CD14-positive monocyte (primary cell): ENCODE data around the gene TAF4. TPM values are rescaled to one million over a fixed set of nuclear protein-coding genes. Genes with fewer than 3 reads are reported as not detected.
A peak's percentile ranks its signal among the peaks of the same experiment; 100 is the strongest.

Source experiments
- DNase-seq, 3 donors: peaks; one replicate each; pipeline ENCODE4 v3.0.0-alpha.2; 2011 to 2022
- H2AFZ ChIP-seq: 2 replicates; pipeline ENCODE4 v1.6.0; 2012; ENCODE audit warnings: mild to moderate bottlenecking, low read depth, low read length, inconsistent platforms; ENCODE audit not compliant: insufficient read depth, poor library complexity, severe bottlenecking
- H3K27ac ChIP-seq, 2 donors: 1 replicate in 1 of 2; 2 replicates in 1 of 2; pipeline ENCODE4 v1.5.1; 2012 to 2013; ENCODE audit warnings: low read length in 2 of 2, control low read depth in 1 of 2, inconsistent platforms in 1 of 2, low read depth in 1 of 2, mild to moderate bottlenecking in 1 of 2
- H3K27me3 ChIP-seq, 2 donors: one replicate each; pipeline versions ENCODE4 v1.6.0 to v1.6.1; 2011 to 2013; ENCODE audit warnings: low read length in 2 of 2; ENCODE audit not compliant: control insufficient read depth in 2 of 2, insufficient read depth in 2 of 2
- H3K36me3 ChIP-seq, 2 donors: replicated peaks in 1 of 2; 1 replicate in 1 of 2; 2 replicates in 1 of 2; pipeline versions ENCODE4 v1.5.1 to v1.6.1; 2012 to 2013; ENCODE audit warnings: low read length in 2 of 2, control low read depth in 1 of 2, inconsistent platforms in 1 of 2, mild to moderate bottlenecking in 1 of 2; ENCODE audit not compliant: insufficient read depth in 2 of 2, control insufficient read depth in 1 of 2
- H3K4me1 ChIP-seq, 2 donors: 1 replicate in 1 of 2; 2 replicates in 1 of 2; pipeline versions ENCODE4 v1.5.1 to v1.6.1; 2012 to 2013; ENCODE audit warnings: low read length in 2 of 2, control low read depth in 1 of 2, inconsistent platforms in 1 of 2, mild to moderate bottlenecking in 1 of 2, moderate library complexity in 1 of 2; ENCODE audit not compliant: insufficient read depth in 2 of 2, control insufficient read depth in 1 of 2
- H3K4me2 ChIP-seq: replicated peaks from 2 replicates; pipeline ENCODE3; 2012; ENCODE audit warnings: low read length, moderate library complexity, mild to moderate bottlenecking; ENCODE audit not compliant: poor library complexity, severe bottlenecking; ENCODE audit errors: extremely low read depth
- H3K4me3 ChIP-seq, 3 experiments: fragments of 200-600 bp in 1 of 3; sonication (generic) in 1 of 3; replicated peaks in 1 of 3; 1 replicate in 2 of 3; 2 replicates in 1 of 3; pipeline ENCODE4 v1.5.1; 2011 to 2013; ENCODE audit warnings: low read length in 3 of 3, mild to moderate bottlenecking in 3 of 3, control low read depth in 2 of 3, low read depth in 2 of 3, inconsistent platforms in 1 of 3, moderate library complexity in 1 of 3
- H3K79me2 ChIP-seq: 2 replicates; pipeline ENCODE4 v1.6.0; 2012; ENCODE audit warnings: mild to moderate bottlenecking, control low read depth, inconsistent platforms, low read length, moderate library complexity; ENCODE audit not compliant: insufficient read depth
- H3K9ac ChIP-seq: 2 replicates; pipeline ENCODE4 v1.6.0; 2017; ENCODE audit warnings: low read length, mild to moderate bottlenecking; ENCODE audit not compliant: insufficient read depth, poor library complexity, severe bottlenecking
- H3K9me3 ChIP-seq, 2 donors: replicated peaks in 1 of 2; 1 replicate in 1 of 2; 2 replicates in 1 of 2; pipeline versions ENCODE4 v1.5.1 to v1.6.1; 2012 to 2013; ENCODE audit warnings: low read length in 2 of 2, control low read depth in 1 of 2; ENCODE audit not compliant: control insufficient read depth in 1 of 2, insufficient read depth in 1 of 2
- H4K20me1 ChIP-seq: 2 replicates; pipeline ENCODE4 v1.6.0; 2012; ENCODE audit warnings: mild to moderate bottlenecking, low read length, control low read depth, moderate library complexity; ENCODE audit not compliant: insufficient read depth
- H3K27ac Mint-ChIP-seq, 7 donors: one replicate each; pipeline ENCODE4 v1.8.0; 2020; ENCODE audit warnings: mild to moderate bottlenecking in 7 of 7, mixed read lengths in 7 of 7, moderate library complexity in 6 of 7, inconsistent platforms in 2 of 7
- H3K27me3 Mint-ChIP-seq, 3 donors: one replicate each; pipeline ENCODE4 v1.8.0; 2021 to 2022; ENCODE audit warnings: low read depth in 3 of 3, mild to moderate bottlenecking in 3 of 3, mixed read lengths in 3 of 3, moderate library complexity in 3 of 3, inconsistent platforms in 1 of 3
- H3K36me3 Mint-ChIP-seq, 2 donors: one replicate each; pipeline ENCODE4 v1.8.0; 2020; ENCODE audit warnings: mixed read lengths in 2 of 2, inconsistent platforms in 1 of 2, mild to moderate bottlenecking in 1 of 2
- H3K4me1 Mint-ChIP-seq: one replicate; pipeline ENCODE4 v1.8.0; 2020; ENCODE audit warnings: mild to moderate bottlenecking, mixed read lengths
- H3K4me3 Mint-ChIP-seq, 2 donors: one replicate each; pipeline ENCODE4 v1.8.0; 2020; ENCODE audit warnings: mild to moderate bottlenecking in 2 of 2, mixed read lengths in 2 of 2, moderate library complexity in 1 of 2
- H3K9me3 Mint-ChIP-seq, 7 donors: one replicate each; pipeline ENCODE4 v1.8.0; 2020 to 2022; ENCODE audit warnings: mixed read lengths in 7 of 7, mild to moderate bottlenecking in 6 of 7, moderate library complexity in 6 of 7, inconsistent platforms in 2 of 7
- CTCF ChIP-seq: fragments of 200-600 bp; IDR thresholded peaks from one replicate; pipeline ENCODE4 v1.8.0; 2022; ENCODE audit warnings: antibody characterized with exemption, mild to moderate bottlenecking
- WGBS: methylation state at CpG from one replicate; pipeline ENCODE4 v1.1.5; 2013; ENCODE audit warnings: missing lambda C conversion rate; ENCODE audit not compliant: insufficient coverage; 5-methylcytosine and 5-hydroxymethylcytosine counted together
- intact Hi-C, 2 donors: fragments of 100-400 bp; cut with micrococcal nuclease; formaldehyde crosslinking; loops; one replicate each; pipeline versions ENCODE4 v1.15.0 to v1.15.1; 2023
- polyA plus RNA-seq, 3 donors: library from polyadenylated mRNA; depleted of rRNA in 1 of 3; unstranded in 2 of 3; stranded (reverse) in 1 of 3; fragments of 300-500 nt in 2 of 3; fragments of >200 nt in 1 of 3; fragmentation: Illumina TruSeq in 2 of 3; gene quantifications; 1 replicate in 2 of 3; 2 replicates in 1 of 3; pipeline ENCODE4 v1.2.3, GENCODE V29; 2012 to 2021

Gene TAF4
- polyA plus RNA-seq, 3 donors, result 0.48 to 14.9 (median 0.99) TPM

- Mint-ChIP-seq H3K4me1 (peaks cover 1% of the 10 kb centered on the region), H3K27ac (no peak overlapping the region), H3K4me3 (no peak overlapping the region), H3K9me3 (peaks cover 0 to 1% (median 0%) of the 10 kb centered on the region in 7 donors), H3K36me3 (peaks cover 69 to 96% of the 10 kb centered on the region in 2 donors), H3K27me3 (peaks cover 0 to 2% (median 0%) of the 10 kb centered on the region in 3 donors)
- Histone ChIP-seq H3K79me2 (no peaks in the 10 kb centered on the region), H4K20me1 (peaks cover 2% of the 10 kb centered on the region), H3K4me3 (no peak overlapping the region), H3K4me2 (no peak overlapping the region), H3K9ac (no peak overlapping the region), H3K27me3 (no peaks in the 10 kb centered on the region), H3K27ac (no peak overlapping the region), H3K36me3 (peaks cover 84 to 100% of the 10 kb centered on the region in 2 donors), H3K9me3 (no peaks in the 10 kb centered on the region), H3K4me1 (no peaks in the 10 kb centered on the region), H2AFZ (no peak overlapping the region)
- intact Hi-C loops, result no loop called here
- no peak for TF ChIP-seq CTCF
- no peak for DNase-seq
- WGBS, result 99% methylated on average over 27 of the region's 28 CpGs
These were observed 59.2 kb downstream of the TAF4 start for GRCh38 chr20:62006482-62006881.

GRCh38 chr20:62004614-62005013 is 61.1 kb downstream of the TAF4 start:
- DNase-seq, result no peak
- no peaks in the 10 kb centered on the region for H3K4me1 Mint-ChIP-seq
- WGBS, result 100% methylated on average over 4 of the region's 5 CpGs
- H3K9me3 Mint-ChIP-seq, result peaks cover 0 to 1% (median 0%) of the 10 kb centered on the region in 7 donors
- H3K36me3 Mint-ChIP-seq, result peaks cover 80 to 100% of the 10 kb centered on the region in 2 donors
- H3K4me2 ChIP-seq, result no peak overlapping the region
- H2AFZ ChIP-seq, result no peak overlapping the region
- H3K27me3 Mint-ChIP-seq, result peaks cover 0 to 2% (median 0%) of the 10 kb centered on the region in 3 donors
- no peak overlapping the region for H3K9ac ChIP-seq
- peak overlapping the region in 1 of 7 donors; percentile 10 for H3K27ac Mint-ChIP-seq
- H4K20me1 ChIP-seq, result no peaks in the 10 kb centered on the region
- no peak overlapping the region for H3K4me3 Mint-ChIP-seq
- intact Hi-C loops, result no loop called here
- no peaks in the 10 kb centered on the region for H3K79me2 ChIP-seq
- no peak overlapping the region for H3K27ac ChIP-seq
- H3K4me1 ChIP-seq, result no peaks in the 10 kb centered on the region
- TF ChIP-seq CTCF, result no peak
- no peaks in the 10 kb centered on the region for H3K27me3 ChIP-seq
- H3K4me3 ChIP-seq, result no peak overlapping the region
- H3K9me3 ChIP-seq, result no peaks in the 10 kb centered on the region
- H3K36me3 ChIP-seq, result peaks cover 94 to 100% of the 10 kb centered on the region in 2 donors
